ENCODE data around the gene METTL27. TPM values are rescaled to one million over a fixed set of nuclear protein-coding genes. Genes with fewer than 3 reads are reported as not detected.
A peak's percentile ranks its signal among the peaks of the same experiment; 100 is the strongest.

The METTL27 gene
- total RNA-seq, 2 experiments from 2014 or later, result 0.55 TPM; not detected in 1

GRCh38 chr7:73879977-73880681 lies 37.8 kb upstream of the METTL27 start:
- Mint-ChIP-seq H3K9me3 (ENCODE audit: low read depth) (no peaks in the 10 kb centered on the region), H3K27me3 (no peaks in the 10 kb centered on the region), H3K4me1 (no peaks in the 10 kb centered on the region), H3K36me3 (no peaks in the 10 kb centered on the region), H3K27ac (no peak overlapping the region), H3K4me3 (no peak overlapping the region)
- no peak for DNase-seq
- ATAC-seq, result no peak
- CTCF ChIA-PET, result interaction anchor here (1.0 kb wide), 1 partner anchor 10 kb away, joined by 3 read pairs; no protein-coding TSS in a partner anchor

GRCh38 chr7:73876973-73877372 lies 34.7 kb upstream of the METTL27 start:
- Mint-ChIP-seq H3K4me3 (no peak overlapping the region), H3K9me3 (ENCODE audit: low read depth) (no peaks in the 10 kb centered on the region), H3K36me3 (no peaks in the 10 kb centered on the region), H3K4me1 (no peaks in the 10 kb centered on the region), H3K27me3 (no peaks in the 10 kb centered on the region), H3K27ac (no peak overlapping the region)
- ATAC-seq (no peak), DNase-seq (no peak)
- CTCF ChIA-PET, result no interaction called here

DNA sequence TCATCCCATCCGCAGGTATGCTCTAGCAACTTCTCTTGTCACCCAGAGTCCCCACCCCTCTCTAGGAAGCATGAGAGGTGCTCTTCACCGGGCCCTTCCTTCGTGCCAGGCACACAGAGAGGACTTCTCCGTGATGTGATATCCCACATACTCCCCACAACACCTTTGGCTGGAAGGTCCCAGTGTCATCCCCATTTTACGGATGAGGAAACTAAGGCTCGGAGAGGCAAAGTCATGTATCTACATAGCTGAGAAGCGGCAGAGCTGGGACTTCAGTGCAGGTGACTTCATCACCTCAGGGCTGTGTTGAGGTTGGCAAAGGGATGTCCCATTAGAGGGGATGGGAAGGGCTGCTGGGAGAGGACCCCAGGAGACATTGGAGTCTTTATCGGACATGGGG lies 34.0 kb upstream of the METTL27 start:
- DNase-seq, result no peak
- Mint-ChIP-seq H3K4me3 (no peak overlapping the region), H3K36me3 (no peaks in the 10 kb centered on the region), H3K9me3 (ENCODE audit: low read depth) (no peaks in the 10 kb centered on the region), H3K27me3 (no peaks in the 10 kb centered on the region), H3K27ac (no peak overlapping the region), H3K4me1 (no peaks in the 10 kb centered on the region)
- no peak for ATAC-seq
- CTCF ChIA-PET, result interaction anchor here (1.4 kb wide), 1 partner anchor 20 kb away, joined by 4 read pairs; no protein-coding TSS in a partner anchor

DNA sequence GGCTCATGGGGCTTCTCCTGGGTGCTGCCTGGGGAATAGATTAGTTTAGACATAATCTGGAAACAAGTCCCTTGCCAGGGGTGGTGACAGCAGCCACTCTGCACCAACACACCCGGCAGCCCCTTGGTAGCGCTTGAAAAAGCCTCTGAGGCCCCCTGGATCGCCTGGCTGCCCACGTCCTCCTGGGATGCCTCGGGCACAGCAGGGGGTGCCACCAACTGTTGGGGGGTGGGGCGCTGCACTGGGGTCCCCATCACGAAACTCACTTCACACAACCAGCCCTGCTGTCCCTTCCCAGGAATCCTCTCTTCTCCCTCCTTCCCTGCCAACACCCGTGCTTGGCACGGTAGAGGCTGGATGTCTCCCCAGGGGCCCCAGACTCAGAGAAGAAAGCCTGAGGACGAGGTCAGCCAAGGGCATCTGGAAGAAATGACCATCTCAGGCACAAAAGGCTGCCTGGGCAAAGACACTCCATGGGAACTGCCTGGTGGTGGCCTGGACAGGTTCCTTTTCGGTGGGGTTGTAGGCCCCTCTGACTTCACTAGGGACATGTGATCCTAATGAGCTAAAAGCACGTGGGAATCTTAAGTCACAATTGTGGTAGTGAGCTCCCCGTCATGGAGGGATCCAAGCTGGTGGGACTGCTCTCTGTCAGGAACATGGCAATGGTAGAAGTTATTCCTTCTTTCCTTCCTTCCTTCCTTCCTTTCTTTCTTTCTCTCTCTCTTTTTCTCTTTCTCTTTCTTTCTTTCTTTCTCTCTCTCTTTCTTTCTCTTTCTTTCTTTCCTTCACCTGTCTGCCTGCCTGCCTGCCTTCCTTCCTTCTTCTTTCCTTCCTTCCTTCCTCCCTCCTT lies 30.0 kb upstream of the METTL27 start:
- Mint-ChIP-seq H3K4me3 (no peak overlapping the region), H3K27ac (no peak overlapping the region), H3K4me1 (no peaks in the 10 kb centered on the region), H3K27me3 (no peaks in the 10 kb centered on the region), H3K36me3 (no peaks in the 10 kb centered on the region), H3K9me3 (ENCODE audit: low read depth) (no peaks in the 10 kb centered on the region)
- CTCF ChIA-PET, result interaction anchor here (1.1 kb wide), 1 partner anchor 16 kb away, joined by 3 read pairs; no protein-coding TSS in a partner anchor
- no peak for ATAC-seq
- DNase-seq, result no peak

DNA sequence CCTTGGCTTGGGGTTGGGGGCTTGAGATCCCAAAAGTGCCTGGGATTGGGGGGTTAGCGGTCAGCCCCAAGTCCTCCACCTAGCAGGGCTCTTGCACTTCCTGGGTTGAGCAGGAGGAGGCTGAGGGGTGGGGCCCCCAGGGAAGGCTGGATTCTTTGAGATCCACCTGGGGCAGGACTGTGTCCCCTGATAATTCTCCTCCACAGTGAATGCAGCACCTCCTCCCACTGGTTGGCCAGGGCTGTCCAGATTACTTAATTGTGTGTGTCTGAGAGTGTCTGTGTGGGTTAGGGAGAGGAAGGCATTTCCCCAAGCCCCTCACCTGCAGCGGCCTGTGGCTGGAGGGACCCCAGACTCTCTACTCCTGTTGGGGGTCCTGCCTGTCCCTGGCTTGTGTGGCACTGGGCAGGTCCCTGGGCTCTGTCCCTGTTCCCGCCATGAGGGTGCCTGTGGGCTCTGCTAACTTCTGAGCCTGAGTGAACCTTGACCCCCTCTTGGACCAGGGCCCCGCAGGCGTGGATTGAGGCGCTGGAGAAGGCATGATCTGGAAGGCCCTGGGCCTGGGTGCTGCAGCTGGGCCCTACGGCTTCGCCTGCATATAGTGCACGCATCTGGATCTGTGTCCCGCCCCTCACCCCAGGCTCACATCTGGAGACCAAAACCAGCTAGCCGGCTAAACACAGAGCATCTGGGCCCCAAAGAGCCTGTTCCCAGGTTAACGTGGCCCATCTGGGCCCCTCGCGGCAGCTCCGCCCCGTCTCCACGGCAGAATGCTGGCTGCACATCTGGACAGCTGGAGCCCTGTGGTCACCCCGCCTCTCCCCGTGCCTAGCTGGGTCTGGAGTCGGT lies 29.1 kb upstream of the METTL27 start:
- no peaks in the 10 kb centered on the region for H3K9me3 Mint-ChIP-seq (ENCODE audit: low read depth)
- H3K36me3 Mint-ChIP-seq, result no peaks in the 10 kb centered on the region
- H3K27me3 Mint-ChIP-seq, result no peaks in the 10 kb centered on the region
- H3K27ac Mint-ChIP-seq, result no peak overlapping the region
- H3K4me1 Mint-ChIP-seq, result no peaks in the 10 kb centered on the region
- H3K4me3 Mint-ChIP-seq, result no peak overlapping the region
- no peak for ATAC-seq
- CTCF ChIA-PET, result interaction anchor here (1.1 kb wide), 1 partner anchor 15 kb away, joined by 3 read pairs; no protein-coding TSS in a partner anchor
- DNase-seq, result no peak

DNA sequence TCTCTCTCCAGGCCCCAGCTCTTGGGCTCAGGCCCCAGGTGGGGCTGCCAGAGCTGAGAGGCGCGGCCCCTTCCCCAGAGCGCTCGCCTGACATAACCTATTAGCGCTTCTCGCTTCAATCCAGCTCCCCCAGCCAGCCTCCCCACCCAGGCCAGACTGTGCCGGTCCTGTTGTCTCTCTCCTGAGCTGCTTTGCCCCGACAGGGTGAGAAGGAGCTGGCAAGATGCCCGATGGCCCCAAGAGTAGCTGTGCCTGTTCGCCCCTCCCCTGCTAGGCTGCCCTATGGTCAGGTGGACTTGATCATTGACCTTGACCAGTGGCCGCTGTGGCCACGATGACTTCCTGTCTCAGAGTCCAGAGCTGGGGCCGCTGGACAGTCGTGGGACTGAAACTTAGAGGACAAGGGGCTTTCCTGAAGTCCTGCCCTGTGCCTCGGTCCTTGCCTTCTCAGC lies 27.8 kb upstream of the METTL27 start:
- no peaks in the 10 kb centered on the region for H3K9me3 Mint-ChIP-seq (ENCODE audit: low read depth)
- CTCF ChIA-PET, result interaction anchor here (1.1 kb wide), 1 partner anchor 15 kb away, joined by 6 read pairs; no protein-coding TSS in a partner anchor
- ATAC-seq, result no peak

GRCh38 chr7:73869011-73869798 lies 26.9 kb upstream of the METTL27 start:
- ATAC-seq (no peak), DNase-seq (no peak)
- H3K27me3 Mint-ChIP-seq, result no peaks in the 10 kb centered on the region
- no peak overlapping the region for H3K4me3 Mint-ChIP-seq
- H3K9me3 Mint-ChIP-seq (ENCODE audit: low read depth), result no peaks in the 10 kb centered on the region
- no peak overlapping the region for H3K27ac Mint-ChIP-seq
- no peaks in the 10 kb centered on the region for H3K4me1 Mint-ChIP-seq
- CTCF ChIA-PET, result interaction anchor here (1.1 kb wide), 1 partner anchor 14 kb away, joined by 6 read pairs; no protein-coding TSS in a partner anchor
- no peaks in the 10 kb centered on the region for H3K36me3 Mint-ChIP-seq

More for the DNA sequence above, 27.8 kb upstream of the METTL27 start:
- no peak overlapping the region for H3K4me3 Mint-ChIP-seq
- DNase-seq, result no peak
- H3K27me3 Mint-ChIP-seq, result no peaks in the 10 kb centered on the region
- H3K36me3 Mint-ChIP-seq, result no peaks in the 10 kb centered on the region
- no peak overlapping the region for H3K27ac Mint-ChIP-seq
- no peaks in the 10 kb centered on the region for H3K4me1 Mint-ChIP-seq

DNA sequence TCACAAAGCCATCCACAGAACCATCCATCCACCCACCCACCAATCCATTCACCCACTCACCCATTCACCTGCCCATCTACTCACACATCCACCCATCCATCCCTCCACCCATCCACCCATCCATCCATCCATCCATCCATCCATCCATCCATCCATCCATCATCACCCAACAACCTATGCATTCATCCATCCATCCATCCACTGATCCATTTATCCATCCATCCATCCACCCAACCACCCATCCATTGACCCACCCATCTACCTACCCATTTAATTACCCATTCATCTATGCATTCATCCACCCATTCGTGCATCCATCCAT lies 24.1 kb upstream of the METTL27 start:
- Mint-ChIP-seq H3K27ac (no peak overlapping the region), H3K27me3 (peaks cover 1% of the 10 kb centered on the region), H3K4me1 (no peaks in the 10 kb centered on the region), H3K4me3 (no peak overlapping the region), H3K36me3 (no peaks in the 10 kb centered on the region), H3K9me3 (ENCODE audit: low read depth) (no peaks in the 10 kb centered on the region)
- ATAC-seq (no peak), DNase-seq (no peak)
- CTCF ChIA-PET, result interaction anchor here (1.4 kb wide), 1 partner anchor 161 kb away, joined by 5 read pairs; the partner anchor contains the start of gene ELN

DNA sequence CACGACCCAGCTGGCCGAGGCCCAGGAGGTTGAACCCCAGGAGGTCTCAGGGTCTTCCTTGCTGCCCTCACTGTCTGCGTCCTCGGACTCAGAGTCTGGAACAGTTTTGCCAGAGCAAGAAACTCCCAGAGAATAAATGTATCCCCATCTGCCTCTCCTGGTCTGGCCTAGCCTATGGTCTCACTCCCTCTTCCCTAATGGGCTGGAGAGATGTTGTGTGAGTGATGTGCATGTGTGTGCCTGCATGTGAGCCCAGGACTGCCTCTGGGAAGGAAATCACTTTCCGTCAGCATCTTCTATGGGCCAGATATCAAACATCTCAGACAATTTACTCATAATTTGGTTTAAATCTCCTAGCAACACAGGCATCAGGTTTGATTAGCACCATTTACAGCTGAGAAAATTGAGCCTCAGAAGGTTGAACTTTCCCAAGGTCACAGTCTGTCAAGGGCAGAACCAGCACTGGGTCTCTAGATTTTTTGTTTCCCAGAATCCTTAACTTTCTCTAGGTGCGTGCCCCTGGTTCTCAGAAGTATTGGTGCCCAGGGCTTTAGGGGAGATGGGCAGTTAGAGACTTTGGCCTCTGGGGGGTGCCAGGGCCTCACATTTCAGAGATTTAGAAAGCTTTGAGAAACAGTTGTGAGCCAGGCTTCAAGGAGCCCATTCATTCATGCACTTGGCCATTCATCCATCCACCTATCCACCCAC lies 23.6 kb upstream of the METTL27 start:
- peaks cover 3% of the 10 kb centered on the region for H3K27me3 Mint-ChIP-seq
- H3K36me3 Mint-ChIP-seq, result no peaks in the 10 kb centered on the region
- no peaks in the 10 kb centered on the region for H3K9me3 Mint-ChIP-seq (ENCODE audit: low read depth)
- no peaks in the 10 kb centered on the region for H3K4me1 Mint-ChIP-seq
- DNase-seq (no peak), ATAC-seq (peak; percentile 42)
- CTCF ChIA-PET, result interaction anchor here (1.2 to 1.4 kb wide), 3 partner anchors 10 to 161 kb away, joined by 3 to 5 read pairs (median 4); partner anchors contain the start of gene ELN
- no peak overlapping the region for H3K4me3 Mint-ChIP-seq
- no peak overlapping the region for H3K27ac Mint-ChIP-seq

GRCh38 chr7:73864981-73865711 lies 22.8 kb upstream of the METTL27 start:
- peaks cover 3% of the 10 kb centered on the region for H3K27me3 Mint-ChIP-seq
- H3K4me1 Mint-ChIP-seq, result no peaks in the 10 kb centered on the region
- H3K4me3 Mint-ChIP-seq, result no peak overlapping the region
- no peak for ATAC-seq
- H3K27ac Mint-ChIP-seq, result no peak overlapping the region
- no peaks in the 10 kb centered on the region for H3K36me3 Mint-ChIP-seq
- CTCF ChIA-PET, result interaction anchor here (0.6 to 1.4 kb wide), 5 partner anchors 9 to 521 kb away, joined by 3 to 5 read pairs (median 3); partner anchors contain the start of gene ELN
- no peaks in the 10 kb centered on the region for H3K9me3 Mint-ChIP-seq (ENCODE audit: low read depth)
- DNase-seq, result no peak

DNA sequence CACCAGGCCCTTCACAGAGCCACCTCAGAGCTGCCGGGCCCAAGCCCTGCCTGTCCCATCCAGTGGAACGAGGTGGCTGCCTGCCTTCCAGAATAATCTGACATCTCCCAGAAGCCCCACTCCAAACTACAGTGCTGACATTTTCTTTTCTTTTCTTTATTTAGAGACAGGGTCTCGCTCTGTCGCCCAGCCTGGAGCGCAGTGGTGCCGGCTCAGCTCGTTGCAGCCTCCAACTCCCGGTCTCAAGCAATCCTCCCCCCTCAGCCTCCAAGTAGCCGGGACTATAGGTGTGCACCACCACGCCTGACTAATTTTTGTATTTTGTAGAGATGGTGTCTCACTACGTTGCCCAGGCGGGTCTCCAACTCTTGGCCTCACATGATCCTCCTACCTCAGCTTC lies 19.0 kb upstream of the METTL27 start:
- Mint-ChIP-seq H3K4me3 (no peak overlapping the region), H3K4me1 (peaks cover 3% of the 10 kb centered on the region), H3K9me3 (ENCODE audit: low read depth) (no peaks in the 10 kb centered on the region), H3K27me3 (peaks cover 14% of the 10 kb centered on the region), H3K27ac (no peak overlapping the region), H3K36me3 (no peaks in the 10 kb centered on the region)
- ATAC-seq (no peak), DNase-seq (no peak)
- CTCF ChIA-PET, result no interaction called here

All from activated CD8-positive, alpha-beta memory T cell treated with anti-CD3 and anti-CD28 coated beads, Interleukin-2, amount 10 ng/mL, durations not matched to agents 7 days and 5 days (primary cell).